WTC11 (cell line): Measurements from ENCODE around the gene SRPK3. TPM values are rescaled to one million over a fixed set of nuclear protein-coding genes. Genes with fewer than 3 reads are reported as not detected.

Source experiments
- ATAC-seq: fragments of 200-7000 bp; cut with Tn5 transposase; 2 replicates; pipeline ENCODE4 v1.10.0; 2021; ENCODE audit warnings: mild to moderate bottlenecking, moderate library complexity
- Bru-seq: library from RNA; stranded (reverse); fragments of 400-500 nt; gene quantifications from one replicate; lab custom pipeline; 2021; lab: Mats Ljungman, UMichigan
- CTCF ChIA-PET: fragments of 300-600 bp; sonication (Branson Sonifier 250); formaldehyde crosslinking; loops from one replicate; lab custom pipeline; 2021; ENCODE audit warnings: antibody characterized with exemption; lab: Charles Lee
- POLR2A ChIA-PET: fragments of 350-600 bp; sonication (Branson Sonifier 250); formaldehyde crosslinking; loops from one replicate; lab custom pipeline; 2021; ENCODE audit warnings: antibody characterized with exemption; lab: Charles Lee
- DNase-seq: peaks from one replicate; pipeline ENCODE4 v3.0.0; 2021; ENCODE audit warnings: low spot score
- H3K27ac Mint-ChIP-seq: 2 replicates; pipeline ENCODE4 v1.8.0; 2021; ENCODE audit warnings: mixed read lengths
- H3K27me3 Mint-ChIP-seq: 2 replicates; pipeline ENCODE4 v1.8.0; 2021; ENCODE audit warnings: low read depth, mild to moderate bottlenecking, moderate library complexity, mixed read lengths
- H3K36me3 Mint-ChIP-seq: 2 replicates; pipeline ENCODE4 v1.8.0; 2021; ENCODE audit warnings: mixed read lengths
- H3K4me1 Mint-ChIP-seq: 2 replicates; pipeline ENCODE4 v1.8.0; 2022; ENCODE audit warnings: mixed read lengths
- H3K4me3 Mint-ChIP-seq: 2 replicates; pipeline ENCODE4 v1.8.0; 2021; ENCODE audit warnings: mild to moderate bottlenecking, moderate library complexity, mixed read lengths
- H3K9me3 Mint-ChIP-seq: 2 replicates; pipeline ENCODE4 v1.8.0; 2021; ENCODE audit warnings: mixed read lengths
- ATF1 ChIP-seq: sonication (generic); formaldehyde crosslinking; IDR thresholded peaks from 2 replicates; pipeline ENCODE4 v1.8.1; 2023; ENCODE audit warnings: mild to moderate bottlenecking, moderate library complexity, missing genetic modification reagents
- CREM ChIP-seq: sonication (generic); formaldehyde crosslinking; IDR thresholded peaks from 2 replicates; pipeline ENCODE4 v1.8.1; 2022; ENCODE audit warnings: mild to moderate bottlenecking, missing genetic modification reagents, moderate library complexity
- FOXJ3 ChIP-seq: sonication (generic); formaldehyde crosslinking; IDR thresholded peaks from 2 replicates; pipeline ENCODE4 v1.9.0; 2021; ENCODE audit warnings: missing genetic modification reagents, mild to moderate bottlenecking, borderline replicate concordance
- FOXP1 ChIP-seq: sonication (generic); formaldehyde crosslinking; IDR thresholded peaks from 2 replicates; pipeline ENCODE4 v1.8.0; 2022; ENCODE audit warnings: missing genetic modification reagents, mild to moderate bottlenecking, moderate library complexity, borderline replicate concordance
- IRF2 ChIP-seq: sonication (generic); formaldehyde crosslinking; IDR thresholded peaks from 2 replicates; pipeline ENCODE4 v1.8.0; 2022; ENCODE audit warnings: low read depth, missing genetic modification reagents, borderline replicate concordance
- MXD4 ChIP-seq: fragments of 250-450 bp; sonication (Bioruptor Pico); IDR thresholded peaks from 2 replicates; pipeline ENCODE4 v1.8.0; 2021; ENCODE audit warnings: mild to moderate bottlenecking, moderate library complexity, borderline replicate concordance
- NR3C1 ChIP-seq: sonication (generic); formaldehyde crosslinking; conservative IDR thresholded peaks from 2 replicates; pipeline ENCODE4 v1.8.1; 2023; ENCODE audit warnings: low read depth, mild to moderate bottlenecking, missing genetic modification reagents
- RORB ChIP-seq: fragments of 250-450 bp; sonication (Bioruptor Pico); IDR thresholded peaks from 2 replicates; pipeline ENCODE4 v1.9.0; 2021; ENCODE audit warnings: mild to moderate bottlenecking
- SOX15 ChIP-seq: fragments of 250-450 bp; sonication (Bioruptor Pico); IDR thresholded peaks from 2 replicates; pipeline ENCODE4 v1.9.0; 2021; ENCODE audit warnings: mild to moderate bottlenecking
- ZBTB21 ChIP-seq: sonication (generic); formaldehyde crosslinking; IDR thresholded peaks from 2 replicates; pipeline ENCODE4 v1.8.1; 2023; ENCODE audit warnings: mild to moderate bottlenecking, missing genetic modification reagents, borderline replicate concordance
- ZNF263 ChIP-seq: sonication (generic); formaldehyde crosslinking; IDR thresholded peaks from 2 replicates; pipeline ENCODE4 v1.8.1; 2022; ENCODE audit warnings: low read depth, mild to moderate bottlenecking, moderate library complexity, missing genetic modification reagents
- ZNF317 ChIP-seq: sonication (generic); formaldehyde crosslinking; IDR thresholded peaks from 2 replicates; pipeline ENCODE4 v1.8.1; 2023; ENCODE audit warnings: low read depth, mild to moderate bottlenecking, moderate library complexity, missing genetic modification reagents, borderline replicate concordance
- ZNF396 ChIP-seq: fragments of 250-450 bp; sonication (Bioruptor Pico); IDR thresholded peaks from 2 replicates; pipeline ENCODE4 v1.8.0; 2021; ENCODE audit warnings: mild to moderate bottlenecking, moderate library complexity, borderline replicate concordance
- long read RNA-seq, 3 experiments: library from RNA in 1 of 3; library from capped mRNA in 1 of 3; library from polyadenylated mRNA in 1 of 3; unstranded in 2 of 3; stranded (forward) in 1 of 3; transcript quantifications; one replicate each; pipeline ENCODE4 v2.0.0, GENCODE V29; 2021
- total RNA-seq: library from RNA; stranded (reverse); gene quantifications from 3 replicates; pipeline ENCODE4 v1.2.3, GENCODE V29; 2021
- TF ChIP-seq, protein P1 (sequence below): sonication (generic); formaldehyde crosslinking; conservative IDR thresholded peaks from 2 replicates; pipeline ENCODE4 v1.8.1; 2023; ENCODE audit warnings: mild to moderate bottlenecking, low read depth, missing genetic modification reagents, moderate library complexity
- TF ChIP-seq, protein P2 (sequence below): sonication (generic); formaldehyde crosslinking; IDR thresholded peaks from 2 replicates; pipeline ENCODE4 v1.8.0; 2023; ENCODE audit warnings: missing genetic modification reagents, mild to moderate bottlenecking, borderline replicate concordance
- TF ChIP-seq, protein P3 (sequence below): sonication (generic); formaldehyde crosslinking; IDR thresholded peaks from 2 replicates; pipeline ENCODE4 v1.8.0; 2022; ENCODE audit warnings: mild to moderate bottlenecking, missing genetic modification reagents
- TF ChIP-seq, protein P4 (sequence below): fragments of 250-450 bp; sonication (Bioruptor Pico); IDR thresholded peaks from 2 replicates; pipeline ENCODE4 v1.9.0; 2021; ENCODE audit warnings: mild to moderate bottlenecking, borderline replicate concordance
- TF ChIP-seq, protein P5 (sequence below): sonication (generic); formaldehyde crosslinking; IDR thresholded peaks from 2 replicates; pipeline ENCODE4 v1.8.1; 2022; ENCODE audit warnings: mild to moderate bottlenecking, moderate library complexity, missing genetic modification reagents

Gene SRPK3, protein sequence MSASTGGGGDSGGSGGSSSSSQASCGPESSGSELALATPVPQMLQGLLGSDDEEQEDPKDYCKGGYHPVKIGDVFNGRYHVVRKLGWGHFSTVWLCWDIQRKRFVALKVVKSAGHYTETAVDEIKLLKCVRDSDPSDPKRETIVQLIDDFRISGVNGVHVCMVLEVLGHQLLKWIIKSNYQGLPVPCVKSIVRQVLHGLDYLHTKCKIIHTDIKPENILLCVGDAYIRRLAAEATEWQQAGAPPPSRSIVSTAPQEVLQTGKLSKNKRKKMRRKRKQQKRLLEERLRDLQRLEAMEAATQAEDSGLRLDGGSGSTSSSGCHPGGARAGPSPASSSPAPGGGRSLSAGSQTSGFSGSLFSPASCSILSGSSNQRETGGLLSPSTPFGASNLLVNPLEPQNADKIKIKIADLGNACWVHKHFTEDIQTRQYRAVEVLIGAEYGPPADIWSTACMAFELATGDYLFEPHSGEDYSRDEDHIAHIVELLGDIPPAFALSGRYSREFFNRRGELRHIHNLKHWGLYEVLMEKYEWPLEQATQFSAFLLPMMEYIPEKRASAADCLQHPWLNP
- not detected in 3 replicates for total RNA-seq
- Bru-seq, nascent RNA: not detected
- long read RNA-seq, experiment 1: 0 reads
- long read RNA-seq, experiment 2: 0 reads
- long read RNA-seq, experiment 3: 0 reads

DNA sequence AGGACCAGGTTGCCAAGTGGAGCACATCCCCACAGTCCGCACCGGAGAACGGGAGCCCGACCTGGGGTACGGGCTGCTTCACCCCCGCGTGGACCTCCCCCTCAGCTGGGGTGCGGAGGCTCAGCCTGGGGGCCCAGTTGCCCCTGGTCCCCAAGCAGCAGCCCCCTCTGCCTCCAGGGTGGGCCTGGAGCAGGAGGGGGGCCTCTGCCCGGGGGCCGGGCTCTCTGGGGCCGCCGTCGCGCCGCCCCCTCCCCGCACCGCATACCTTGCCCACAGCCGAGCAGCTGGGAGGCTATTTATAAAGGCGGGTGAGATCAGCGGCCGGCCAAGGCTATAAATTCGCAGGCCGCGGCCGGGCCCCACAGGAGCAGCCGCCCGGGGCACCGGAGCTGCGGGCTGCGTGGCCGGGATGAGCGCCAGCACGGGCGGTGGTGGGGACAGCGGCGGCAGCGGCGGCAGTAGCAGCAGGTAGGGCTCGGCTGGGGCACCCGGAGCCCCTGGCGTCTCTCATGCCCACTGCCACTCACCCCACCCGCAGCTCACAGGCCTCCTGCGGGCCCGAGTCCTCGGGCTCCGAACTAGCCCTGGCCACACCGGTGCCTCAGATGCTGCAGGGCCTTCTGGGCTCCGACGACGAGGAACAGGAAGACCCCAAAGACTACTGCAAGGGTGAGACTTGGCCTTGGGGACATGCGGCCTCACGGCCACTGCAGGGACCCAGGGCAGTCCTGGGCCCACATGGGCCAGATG, at the start of gene SRPK3:
TSS of gene SRPK3 (plus strand) at position 364 of the 750 bp plus-strand sequence. CDS start at position 410, 46 bp downstream.
- no peaks in the 10 kb centered on the region for H3K9me3 Mint-ChIP-seq
- ChIA-PET POLR2A (no interaction called here), CTCF (interaction anchor here (1.0 to 1.4 kb wide), 2 partner anchors 12 to 17 kb away, joined by 3 to 4 read pairs; partner anchors contain the start of gene PLXNB3)
- H3K27ac Mint-ChIP-seq: peak within 1 kb of the TSS; percentile 78; the same call in 1 of the 2 replicates
- TF ChIP-seq ZNF317 (CRISPR knock-in tag) (no peak), FOXJ3 (no peak), RORB (no peak), ZNF263 (CRISPR knock-in tag) (no peak), ATF1 (CRISPR knock-in tag) (no peak), ZBTB21 (no peak), ZNF396 (CRISPR knock-in tag) (no peak), IRF2 (CRISPR knock-in tag) (no peak), MXD4 (CRISPR knock-in tag) (no peak), SOX15 (CRISPR knock-in tag) (no peak), NR3C1 (CRISPR knock-in tag) (no peak), CREM (CRISPR knock-in tag) (no peak), FOXP1 (CRISPR knock-in tag) (no peak)
- TF ChIP-seq, protein P1, sequence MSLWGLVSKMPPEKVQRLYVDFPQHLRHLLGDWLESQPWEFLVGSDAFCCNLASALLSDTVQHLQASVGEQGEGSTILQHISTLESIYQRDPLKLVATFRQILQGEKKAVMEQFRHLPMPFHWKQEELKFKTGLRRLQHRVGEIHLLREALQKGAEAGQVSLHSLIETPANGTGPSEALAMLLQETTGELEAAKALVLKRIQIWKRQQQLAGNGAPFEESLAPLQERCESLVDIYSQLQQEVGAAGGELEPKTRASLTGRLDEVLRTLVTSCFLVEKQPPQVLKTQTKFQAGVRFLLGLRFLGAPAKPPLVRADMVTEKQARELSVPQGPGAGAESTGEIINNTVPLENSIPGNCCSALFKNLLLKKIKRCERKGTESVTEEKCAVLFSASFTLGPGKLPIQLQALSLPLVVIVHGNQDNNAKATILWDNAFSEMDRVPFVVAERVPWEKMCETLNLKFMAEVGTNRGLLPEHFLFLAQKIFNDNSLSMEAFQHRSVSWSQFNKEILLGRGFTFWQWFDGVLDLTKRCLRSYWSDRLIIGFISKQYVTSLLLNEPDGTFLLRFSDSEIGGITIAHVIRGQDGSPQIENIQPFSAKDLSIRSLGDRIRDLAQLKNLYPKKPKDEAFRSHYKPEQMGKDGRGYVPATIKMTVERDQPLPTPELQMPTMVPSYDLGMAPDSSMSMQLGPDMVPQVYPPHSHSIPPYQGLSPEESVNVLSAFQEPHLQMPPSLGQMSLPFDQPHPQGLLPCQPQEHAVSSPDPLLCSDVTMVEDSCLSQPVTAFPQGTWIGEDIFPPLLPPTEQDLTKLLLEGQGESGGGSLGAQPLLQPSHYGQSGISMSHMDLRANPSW: no peak
- TF ChIP-seq, protein P2, sequence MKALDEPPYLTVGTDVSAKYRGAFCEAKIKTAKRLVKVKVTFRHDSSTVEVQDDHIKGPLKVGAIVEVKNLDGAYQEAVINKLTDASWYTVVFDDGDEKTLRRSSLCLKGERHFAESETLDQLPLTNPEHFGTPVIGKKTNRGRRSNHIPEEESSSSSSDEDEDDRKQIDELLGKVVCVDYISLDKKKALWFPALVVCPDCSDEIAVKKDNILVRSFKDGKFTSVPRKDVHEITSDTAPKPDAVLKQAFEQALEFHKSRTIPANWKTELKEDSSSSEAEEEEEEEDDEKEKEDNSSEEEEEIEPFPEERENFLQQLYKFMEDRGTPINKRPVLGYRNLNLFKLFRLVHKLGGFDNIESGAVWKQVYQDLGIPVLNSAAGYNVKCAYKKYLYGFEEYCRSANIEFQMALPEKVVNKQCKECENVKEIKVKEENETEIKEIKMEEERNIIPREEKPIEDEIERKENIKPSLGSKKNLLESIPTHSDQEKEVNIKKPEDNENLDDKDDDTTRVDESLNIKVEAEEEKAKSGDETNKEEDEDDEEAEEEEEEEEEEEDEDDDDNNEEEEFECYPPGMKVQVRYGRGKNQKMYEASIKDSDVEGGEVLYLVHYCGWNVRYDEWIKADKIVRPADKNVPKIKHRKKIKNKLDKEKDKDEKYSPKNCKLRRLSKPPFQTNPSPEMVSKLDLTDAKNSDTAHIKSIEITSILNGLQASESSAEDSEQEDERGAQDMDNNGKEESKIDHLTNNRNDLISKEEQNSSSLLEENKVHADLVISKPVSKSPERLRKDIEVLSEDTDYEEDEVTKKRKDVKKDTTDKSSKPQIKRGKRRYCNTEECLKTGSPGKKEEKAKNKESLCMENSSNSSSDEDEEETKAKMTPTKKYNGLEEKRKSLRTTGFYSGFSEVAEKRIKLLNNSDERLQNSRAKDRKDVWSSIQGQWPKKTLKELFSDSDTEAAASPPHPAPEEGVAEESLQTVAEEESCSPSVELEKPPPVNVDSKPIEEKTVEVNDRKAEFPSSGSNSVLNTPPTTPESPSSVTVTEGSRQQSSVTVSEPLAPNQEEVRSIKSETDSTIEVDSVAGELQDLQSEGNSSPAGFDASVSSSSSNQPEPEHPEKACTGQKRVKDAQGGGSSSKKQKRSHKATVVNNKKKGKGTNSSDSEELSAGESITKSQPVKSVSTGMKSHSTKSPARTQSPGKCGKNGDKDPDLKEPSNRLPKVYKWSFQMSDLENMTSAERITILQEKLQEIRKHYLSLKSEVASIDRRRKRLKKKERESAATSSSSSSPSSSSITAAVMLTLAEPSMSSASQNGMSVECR: no peak
- TF ChIP-seq, protein P3, sequence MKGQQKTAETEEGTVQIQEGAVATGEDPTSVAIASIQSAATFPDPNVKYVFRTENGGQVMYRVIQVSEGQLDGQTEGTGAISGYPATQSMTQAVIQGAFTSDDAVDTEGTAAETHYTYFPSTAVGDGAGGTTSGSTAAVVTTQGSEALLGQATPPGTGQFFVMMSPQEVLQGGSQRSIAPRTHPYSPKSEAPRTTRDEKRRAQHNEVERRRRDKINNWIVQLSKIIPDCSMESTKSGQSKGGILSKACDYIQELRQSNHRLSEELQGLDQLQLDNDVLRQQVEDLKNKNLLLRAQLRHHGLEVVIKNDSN (CRISPR knock-in tag): no peak
- TF ChIP-seq, protein P4, sequence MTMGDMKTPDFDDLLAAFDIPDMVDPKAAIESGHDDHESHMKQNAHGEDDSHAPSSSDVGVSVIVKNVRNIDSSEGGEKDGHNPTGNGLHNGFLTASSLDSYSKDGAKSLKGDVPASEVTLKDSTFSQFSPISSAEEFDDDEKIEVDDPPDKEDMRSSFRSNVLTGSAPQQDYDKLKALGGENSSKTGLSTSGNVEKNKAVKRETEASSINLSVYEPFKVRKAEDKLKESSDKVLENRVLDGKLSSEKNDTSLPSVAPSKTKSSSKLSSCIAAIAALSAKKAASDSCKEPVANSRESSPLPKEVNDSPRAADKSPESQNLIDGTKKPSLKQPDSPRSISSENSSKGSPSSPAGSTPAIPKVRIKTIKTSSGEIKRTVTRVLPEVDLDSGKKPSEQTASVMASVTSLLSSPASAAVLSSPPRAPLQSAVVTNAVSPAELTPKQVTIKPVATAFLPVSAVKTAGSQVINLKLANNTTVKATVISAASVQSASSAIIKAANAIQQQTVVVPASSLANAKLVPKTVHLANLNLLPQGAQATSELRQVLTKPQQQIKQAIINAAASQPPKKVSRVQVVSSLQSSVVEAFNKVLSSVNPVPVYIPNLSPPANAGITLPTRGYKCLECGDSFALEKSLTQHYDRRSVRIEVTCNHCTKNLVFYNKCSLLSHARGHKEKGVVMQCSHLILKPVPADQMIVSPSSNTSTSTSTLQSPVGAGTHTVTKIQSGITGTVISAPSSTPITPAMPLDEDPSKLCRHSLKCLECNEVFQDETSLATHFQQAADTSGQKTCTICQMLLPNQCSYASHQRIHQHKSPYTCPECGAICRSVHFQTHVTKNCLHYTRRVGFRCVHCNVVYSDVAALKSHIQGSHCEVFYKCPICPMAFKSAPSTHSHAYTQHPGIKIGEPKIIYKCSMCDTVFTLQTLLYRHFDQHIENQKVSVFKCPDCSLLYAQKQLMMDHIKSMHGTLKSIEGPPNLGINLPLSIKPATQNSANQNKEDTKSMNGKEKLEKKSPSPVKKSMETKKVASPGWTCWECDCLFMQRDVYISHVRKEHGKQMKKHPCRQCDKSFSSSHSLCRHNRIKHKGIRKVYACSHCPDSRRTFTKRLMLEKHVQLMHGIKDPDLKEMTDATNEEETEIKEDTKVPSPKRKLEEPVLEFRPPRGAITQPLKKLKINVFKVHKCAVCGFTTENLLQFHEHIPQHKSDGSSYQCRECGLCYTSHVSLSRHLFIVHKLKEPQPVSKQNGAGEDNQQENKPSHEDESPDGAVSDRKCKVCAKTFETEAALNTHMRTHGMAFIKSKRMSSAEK (CRISPR knock-in tag): no peak
- TF ChIP-seq, protein P5, sequence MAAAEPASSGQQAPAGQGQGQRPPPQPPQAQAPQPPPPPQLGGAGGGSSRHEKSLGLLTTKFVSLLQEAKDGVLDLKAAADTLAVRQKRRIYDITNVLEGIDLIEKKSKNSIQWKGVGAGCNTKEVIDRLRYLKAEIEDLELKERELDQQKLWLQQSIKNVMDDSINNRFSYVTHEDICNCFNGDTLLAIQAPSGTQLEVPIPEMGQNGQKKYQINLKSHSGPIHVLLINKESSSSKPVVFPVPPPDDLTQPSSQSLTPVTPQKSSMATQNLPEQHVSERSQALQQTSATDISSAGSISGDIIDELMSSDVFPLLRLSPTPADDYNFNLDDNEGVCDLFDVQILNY: no peak
- no peak within 1 kb of the TSS for H3K4me3 Mint-ChIP-seq
- no peak for ATAC-seq
- no peaks in the 10 kb centered on the region for H3K27me3 Mint-ChIP-seq
- no peaks in the 10 kb centered on the region for H3K36me3 Mint-ChIP-seq
- DNase-seq: no peak
- H3K4me1 Mint-ChIP-seq: no peaks in the 10 kb centered on the region; the same call in 1 of the 2 replicates
